Measurements from ENCODE around the gene CNOT6.
"Not testable (repeated sequence)": the region's sequence is repeated elsewhere in the genome, so short reads cannot be mapped to it uniquely, and the experiment has no call there.

The CNOT6 gene

DNA sequence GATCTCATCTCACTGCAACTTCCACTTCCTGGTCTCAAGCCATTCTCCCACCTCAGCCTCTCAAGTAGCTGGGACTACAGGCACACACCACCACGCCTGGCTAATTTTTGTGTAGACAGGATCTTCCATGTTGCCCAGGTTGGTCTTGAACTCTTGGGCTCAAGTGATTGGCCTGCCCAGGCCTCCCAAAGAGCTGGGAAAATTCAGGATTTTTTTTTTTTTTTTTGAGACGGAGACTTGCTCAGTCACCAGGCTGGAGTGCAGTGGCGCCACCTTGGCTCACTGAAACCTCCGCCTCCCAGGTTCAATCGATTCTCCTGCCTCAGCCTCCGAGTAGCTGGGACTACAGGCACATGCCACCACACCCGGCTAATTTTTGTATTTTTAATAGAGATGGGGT lies 21.8 kb downstream of the CNOT6 start:
- H3K36me3 Mint-ChIP-seq, result peaks cover 8 to 14% of the 10 kb centered on the region in 2 donors
- not testable (repeated sequence) for H3K27ac Mint-ChIP-seq; H3K9me3 Mint-ChIP-seq; H3K27me3 Mint-ChIP-seq; DNase-seq; H3K4me3 Mint-ChIP-seq; ATAC-seq (replicated peaks)
- peaks cover 26 to 51% of the 10 kb centered on the region in 2 donors for H3K4me1 Mint-ChIP-seq

DNA sequence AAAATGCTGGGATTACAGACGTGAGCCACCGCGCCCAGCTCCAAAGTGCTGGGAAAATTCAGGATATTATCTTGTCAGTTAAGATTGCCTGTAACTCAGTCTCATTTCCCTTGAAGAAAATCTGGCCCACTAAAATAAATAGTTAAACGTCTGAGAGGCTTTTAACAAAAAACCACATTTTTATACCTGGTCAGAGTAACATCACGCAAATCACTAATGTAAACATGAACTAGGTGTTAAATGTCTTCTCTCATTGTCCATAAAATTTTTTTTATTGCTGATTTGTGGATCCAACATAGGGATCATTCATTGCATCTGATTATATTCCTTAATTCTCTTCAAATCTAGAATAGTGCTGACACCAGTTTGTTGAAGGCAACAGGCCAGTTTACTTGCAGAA lies 22.3 kb downstream of the CNOT6 start:
- Mint-ChIP-seq H3K4me3 (no peak overlapping the region), H3K9me3 (no peaks in the 10 kb centered on the region), H3K27ac (no peak overlapping the region), H3K36me3 (peaks cover 8 to 14% of the 10 kb centered on the region in 2 donors), H3K4me1 (peaks cover 27 to 55% of the 10 kb centered on the region in 2 donors), H3K27me3 (no peaks in the 10 kb centered on the region)
- ATAC-seq (replicated peaks) (no peak), DNase-seq (no peak)

- Mint-ChIP-seq H3K9me3 (no peaks in the 10 kb centered on the region), H3K27me3 (no peaks in the 10 kb centered on the region), H3K27ac (peak overlapping the region; percentile 15), H3K36me3 (peaks cover 2 to 11% of the 10 kb centered on the region in 2 donors), H3K4me3 (no peak overlapping the region), H3K4me1 (peaks cover 46 to 81% of the 10 kb centered on the region in 2 donors)
- ATAC-seq (replicated peaks), result no peak
- DNase-seq, result no peak
Observed at GRCh38 chr5:180519098-180519497, 24.9 kb downstream of the CNOT6 start.

DNA sequence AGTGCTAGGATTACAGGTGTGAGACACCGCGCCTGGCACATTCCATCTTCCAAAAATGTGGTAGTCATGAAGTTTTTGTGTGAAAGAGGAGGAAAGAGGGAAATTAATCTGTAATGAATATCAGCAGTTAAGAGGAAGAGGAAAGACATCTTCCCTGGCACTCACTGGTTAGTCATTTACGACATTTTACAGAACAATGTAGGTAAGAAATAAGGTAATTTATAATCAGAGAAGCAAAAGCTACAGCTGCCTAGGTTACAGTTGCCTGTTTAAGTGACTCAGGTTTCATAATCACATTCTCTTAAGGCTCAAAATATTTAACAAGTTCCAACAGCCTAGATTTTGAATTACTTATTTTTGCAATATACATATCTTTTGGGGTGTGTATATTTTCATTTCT lies 26.9 kb downstream of the CNOT6 start:
- H3K4me1 Mint-ChIP-seq, result peaks cover 44 to 84% of the 10 kb centered on the region in 2 donors
- no peak overlapping the region for H3K27ac Mint-ChIP-seq
- H3K27me3 Mint-ChIP-seq, result no peaks in the 10 kb centered on the region
- no peak for ATAC-seq (replicated peaks)
- peaks cover 2 to 9% of the 10 kb centered on the region in 2 donors for H3K36me3 Mint-ChIP-seq
- no peaks in the 10 kb centered on the region for H3K9me3 Mint-ChIP-seq
- no peak for DNase-seq
- H3K4me3 Mint-ChIP-seq, result no peak overlapping the region

DNA sequence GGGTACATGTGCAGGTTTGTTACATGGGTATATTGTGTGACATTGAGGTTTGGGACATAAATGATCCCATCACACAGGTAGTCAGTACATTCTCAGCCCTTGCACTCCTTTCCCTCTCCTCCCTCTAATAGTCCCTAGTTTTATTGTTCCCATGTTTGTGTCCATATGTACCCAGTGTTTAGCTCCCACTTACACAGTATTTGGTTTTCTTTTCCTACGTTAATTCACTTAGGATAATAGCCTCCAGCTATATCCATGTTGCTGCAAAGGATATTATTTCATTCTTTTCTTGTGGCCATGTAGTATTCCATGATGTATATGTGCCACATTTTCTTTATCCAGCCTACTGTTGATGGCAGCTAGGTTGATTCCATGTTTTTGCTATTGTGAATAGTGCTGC lies 27.4 kb downstream of the CNOT6 start:
- Mint-ChIP-seq H3K4me3 (no peak overlapping the region), H3K36me3 (peaks cover 2 to 14% of the 10 kb centered on the region in 2 donors), H3K9me3 (no peaks in the 10 kb centered on the region), H3K4me1 (peaks cover 47 to 83% of the 10 kb centered on the region in 2 donors), H3K27me3 (no peaks in the 10 kb centered on the region), H3K27ac (no peak overlapping the region)
- DNase-seq, result no peak
- ATAC-seq (replicated peaks), result no peak

DNA sequence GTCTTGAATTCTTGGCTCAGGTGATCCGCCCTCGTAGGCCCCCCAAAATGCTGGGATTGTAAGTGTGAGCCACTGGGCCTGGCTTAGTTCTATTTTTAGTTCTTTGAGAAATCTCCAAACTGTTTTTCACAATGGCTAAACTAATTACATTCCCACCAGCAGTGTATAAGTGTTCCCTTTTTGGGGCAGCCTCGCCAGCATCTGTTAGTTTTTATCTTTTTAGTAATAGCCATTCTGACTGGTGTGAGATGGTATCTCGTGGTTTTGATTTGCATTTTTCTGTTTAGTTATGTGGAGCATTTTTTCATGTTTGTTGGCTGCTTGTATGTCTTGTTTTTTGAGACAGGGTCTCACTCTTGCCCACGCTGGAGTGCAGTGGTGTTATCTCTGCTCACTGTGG lies 28.2 kb downstream of the CNOT6 start:
- Mint-ChIP-seq H3K4me1 (peaks cover 45 to 81% of the 10 kb centered on the region in 2 donors), H3K4me3 (no peak overlapping the region), H3K27ac (no peak overlapping the region), H3K27me3 (no peaks in the 10 kb centered on the region), H3K9me3 (no peaks in the 10 kb centered on the region), H3K36me3 (peaks cover 2 to 14% of the 10 kb centered on the region in 2 donors)
- ATAC-seq (replicated peaks), result no peak
- DNase-seq, result no peak

DNA sequence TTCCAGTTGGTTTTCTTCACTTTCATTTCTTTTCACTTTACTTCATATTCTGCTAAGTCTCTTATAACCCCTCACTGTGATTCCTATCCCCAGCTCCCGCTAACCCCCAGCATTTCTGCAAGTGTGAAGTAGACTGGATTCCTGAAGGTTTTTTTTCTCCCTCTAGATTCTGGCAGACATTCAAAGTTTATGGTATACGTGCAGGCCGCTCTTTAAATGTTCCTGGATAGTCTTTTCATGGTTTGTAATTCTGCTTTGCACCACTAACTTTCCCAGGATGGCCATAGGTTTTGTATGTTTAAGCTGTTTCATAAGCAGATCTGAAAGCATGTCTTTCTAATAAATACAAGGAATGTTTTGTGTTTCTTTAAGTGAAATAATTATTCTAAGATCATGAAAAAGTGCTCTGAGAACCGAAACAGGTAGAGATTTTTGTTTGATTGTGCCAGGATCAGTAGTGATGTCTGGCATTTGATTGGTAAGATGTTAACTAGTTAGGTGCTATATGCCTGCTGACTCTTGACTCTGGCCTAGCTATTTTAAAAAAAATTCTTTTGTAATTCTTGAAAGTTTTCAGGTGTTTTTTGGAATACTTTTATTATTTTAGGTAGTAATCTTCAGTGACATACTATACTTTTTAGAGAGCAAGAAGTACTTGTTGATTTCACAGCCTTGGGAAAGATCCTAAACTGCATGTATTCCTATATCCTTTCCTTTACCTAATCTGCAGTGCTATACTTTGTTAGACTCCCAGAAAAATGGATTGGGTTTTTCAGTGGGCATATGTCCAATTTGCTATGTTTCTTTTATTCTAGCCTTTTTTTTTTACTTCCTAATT lies 29.7 kb downstream of the CNOT6 start:
- H3K27me3 Mint-ChIP-seq, result no peaks in the 10 kb centered on the region
- H3K4me1 Mint-ChIP-seq, result peaks cover 36 to 68% of the 10 kb centered on the region in 2 donors
- ATAC-seq (replicated peaks) (no peak), DNase-seq (no peak)
- no peak overlapping the region for H3K4me3 Mint-ChIP-seq
- H3K36me3 Mint-ChIP-seq, result peaks cover 0 to 10% of the 10 kb centered on the region in 2 donors
- H3K9me3 Mint-ChIP-seq, result no peaks in the 10 kb centered on the region
- no peak overlapping the region for H3K27ac Mint-ChIP-seq

DNA sequence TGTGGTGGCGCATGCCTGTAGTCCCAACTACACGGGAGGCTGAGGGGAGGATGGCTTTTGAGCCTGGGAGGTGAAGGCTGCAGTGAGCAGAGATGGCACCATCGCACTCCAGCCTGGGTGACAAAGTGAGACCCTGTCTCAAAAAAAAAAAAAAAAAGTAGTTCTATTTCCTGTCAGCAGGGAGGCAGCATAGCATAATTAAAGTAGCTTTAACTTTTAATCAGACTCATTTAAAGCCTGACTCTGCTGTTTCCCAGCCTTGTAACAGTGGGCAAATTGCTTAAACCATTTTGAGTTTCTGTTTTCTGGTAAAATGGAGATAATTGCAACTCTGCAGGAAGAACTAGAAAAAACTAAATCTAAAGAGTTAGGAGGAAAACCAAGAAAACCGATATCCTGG lies 31.2 kb downstream of the CNOT6 start:
- no peak overlapping the region for H3K27ac Mint-ChIP-seq
- H3K4me3 Mint-ChIP-seq, result no peak overlapping the region
- peaks cover 32 to 55% of the 10 kb centered on the region in 2 donors for H3K4me1 Mint-ChIP-seq
- peaks cover 9 to 23% of the 10 kb centered on the region in 2 donors for H3K36me3 Mint-ChIP-seq
- DNase-seq (no peak), ATAC-seq (replicated peaks) (no peak)
- no peaks in the 10 kb centered on the region for H3K27me3 Mint-ChIP-seq
- H3K9me3 Mint-ChIP-seq, result no peaks in the 10 kb centered on the region

DNA sequence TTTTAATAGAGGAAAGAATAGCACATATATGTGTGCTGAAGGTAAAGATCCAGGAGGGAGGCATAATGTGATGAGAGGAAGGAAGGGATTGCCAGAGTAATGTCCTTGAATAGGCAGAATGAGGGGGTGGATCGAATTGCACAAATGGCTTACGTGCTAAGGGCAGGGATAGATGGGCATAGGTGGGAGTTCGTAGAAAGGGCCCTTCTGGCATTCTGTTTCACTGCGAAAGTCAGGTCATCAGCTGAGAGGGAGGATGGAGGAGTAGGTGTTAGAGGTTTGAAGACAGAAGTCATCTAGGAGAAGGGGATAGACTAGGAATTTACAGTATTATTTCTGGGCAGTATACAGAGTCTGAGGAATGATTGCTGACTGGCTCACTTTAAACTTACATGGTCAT lies 32.1 kb downstream of the CNOT6 start:
- DNase-seq, result no peak
- ATAC-seq (replicated peaks), result no peak
- Mint-ChIP-seq H3K9me3 (no peaks in the 10 kb centered on the region), H3K36me3 (peaks cover 11 to 24% of the 10 kb centered on the region in 2 donors), H3K4me3 (no peak overlapping the region), H3K27me3 (no peaks in the 10 kb centered on the region), H3K4me1 (peaks cover 29 to 50% of the 10 kb centered on the region in 2 donors), H3K27ac (peak overlapping the region; percentile 6)

GRCh38 chr5:180527659-180528058 lies 33.5 kb downstream of the CNOT6 start:
- Mint-ChIP-seq H3K27me3 (no peaks in the 10 kb centered on the region), H3K4me3 (no peak overlapping the region), H3K36me3 (peaks cover 18 to 34% of the 10 kb centered on the region in 2 donors), H3K4me1 (peaks cover 19 to 36% of the 10 kb centered on the region in 2 donors), H3K9me3 (no peaks in the 10 kb centered on the region), H3K27ac (no peak overlapping the region)
- ATAC-seq (replicated peaks) (no peak), DNase-seq (no peak)

GRCh38 chr5:180531036-180531585 lies 36.9 kb downstream of the CNOT6 start:
- H3K36me3 Mint-ChIP-seq, result peaks cover 35 to 50% of the 10 kb centered on the region in 2 donors
- H3K27ac Mint-ChIP-seq; DNase-seq; H3K27me3 Mint-ChIP-seq; H3K9me3 Mint-ChIP-seq; H3K4me1 Mint-ChIP-seq; ATAC-seq (replicated peaks); H3K4me3 Mint-ChIP-seq: not testable (repeated sequence)

DNA sequence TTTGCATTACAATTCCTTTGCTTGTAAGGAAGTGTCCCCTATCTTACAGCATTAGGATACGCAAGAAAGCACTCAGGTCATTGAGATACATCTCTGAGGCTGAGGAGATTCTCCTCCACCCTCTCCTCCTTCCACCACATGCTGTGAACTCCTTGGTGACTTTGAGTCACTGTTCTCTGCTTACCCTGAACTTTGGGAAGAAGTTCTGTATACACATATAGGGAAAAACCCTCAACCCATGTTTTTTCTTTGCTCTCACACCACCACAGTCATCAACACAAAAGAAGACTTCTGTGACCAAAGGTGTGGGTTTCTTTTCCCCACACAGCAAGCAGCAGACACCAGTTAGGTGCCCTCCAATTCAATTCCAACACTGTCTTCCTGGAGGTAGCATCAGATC lies 38.1 kb downstream of the CNOT6 start:
- no peak overlapping the region for H3K27ac Mint-ChIP-seq
- ATAC-seq (replicated peaks), result no peak

DNA sequence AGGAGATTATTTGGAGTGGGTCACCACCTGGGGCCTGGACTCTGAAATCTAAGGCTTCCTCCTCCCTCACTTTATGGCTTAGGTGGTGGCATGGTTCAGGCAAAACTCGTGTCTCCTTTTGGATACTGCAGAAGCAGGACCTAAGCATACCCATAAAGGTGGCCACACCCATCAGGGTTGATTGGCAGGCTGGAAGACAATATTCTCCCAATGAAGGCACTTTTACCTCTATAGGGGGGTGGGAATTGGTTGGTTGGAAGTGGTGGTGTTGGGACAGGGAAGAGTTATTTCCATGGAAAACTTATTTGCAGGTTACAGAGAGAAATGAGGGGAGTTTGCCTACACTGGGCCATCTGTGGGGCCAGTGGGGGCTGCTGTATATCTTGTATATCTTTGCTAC lies 39.7 kb downstream of the CNOT6 start:
- peaks cover 0 to 7% of the 10 kb centered on the region in 2 donors for H3K4me1 Mint-ChIP-seq
- H3K27ac Mint-ChIP-seq, result no peak overlapping the region
- H3K9me3 Mint-ChIP-seq, result no peaks in the 10 kb centered on the region
- DNase-seq, result no peak
- H3K4me3 Mint-ChIP-seq, result no peak overlapping the region
- peaks cover 42 to 59% of the 10 kb centered on the region in 2 donors for H3K36me3 Mint-ChIP-seq
- H3K27me3 Mint-ChIP-seq, result no peaks in the 10 kb centered on the region
- no peak for ATAC-seq (replicated peaks)

More for the DNA sequence above, 38.1 kb downstream of the CNOT6 start:
- Mint-ChIP-seq H3K4me1 (peaks cover 0 to 6% of the 10 kb centered on the region in 2 donors), H3K9me3 (no peaks in the 10 kb centered on the region), H3K4me3 (no peak overlapping the region), H3K27me3 (no peaks in the 10 kb centered on the region), H3K36me3 (peaks cover 42 to 53% of the 10 kb centered on the region in 2 donors)
- no peak for DNase-seq

DNA sequence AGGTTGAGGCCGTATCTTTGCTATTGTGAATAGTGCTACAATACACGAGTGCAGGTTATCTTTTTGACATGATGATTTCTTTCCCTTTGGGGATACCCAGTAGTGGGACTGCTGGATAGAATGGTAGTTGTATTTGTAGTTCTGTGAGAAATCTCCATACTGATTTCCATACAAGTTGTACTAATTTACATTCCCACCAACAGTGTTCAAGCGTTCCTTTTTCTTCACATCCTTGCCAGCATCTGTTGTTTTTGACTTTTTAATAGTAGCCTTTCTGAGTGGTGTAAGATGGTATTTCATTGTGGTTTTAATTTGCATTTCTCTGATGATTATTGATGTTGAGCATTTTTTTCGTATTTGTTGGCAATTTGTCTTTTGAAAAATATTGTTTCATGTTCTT lies 41.4 kb downstream of the CNOT6 start:
- H3K4me1 Mint-ChIP-seq, result peaks cover 8 to 11% of the 10 kb centered on the region in 2 donors
- H3K4me3 Mint-ChIP-seq, result no peak overlapping the region
- H3K27ac Mint-ChIP-seq, result no peak overlapping the region
- peaks cover 0 to 5% of the 10 kb centered on the region in 2 donors for H3K9me3 Mint-ChIP-seq
- H3K27me3 Mint-ChIP-seq, result no peaks in the 10 kb centered on the region
- ATAC-seq (replicated peaks) (no peak), DNase-seq (no peak)
- peaks cover 37 to 51% of the 10 kb centered on the region in 2 donors for H3K36me3 Mint-ChIP-seq
